GM12874 (cell line): ENCODE measurements around the gene PRDX3.

Experiments
- TF ChIP-seq, protein P1 (sequence below): IDR thresholded peaks from 2 replicates; pipeline ENCODE4 v1.5.1; 2011; ENCODE audit warnings: low read depth, mild to moderate bottlenecking, control low read depth, low read length, moderate library complexity; ENCODE audit not compliant: insufficient read depth

The PRDX3 gene

DNA sequence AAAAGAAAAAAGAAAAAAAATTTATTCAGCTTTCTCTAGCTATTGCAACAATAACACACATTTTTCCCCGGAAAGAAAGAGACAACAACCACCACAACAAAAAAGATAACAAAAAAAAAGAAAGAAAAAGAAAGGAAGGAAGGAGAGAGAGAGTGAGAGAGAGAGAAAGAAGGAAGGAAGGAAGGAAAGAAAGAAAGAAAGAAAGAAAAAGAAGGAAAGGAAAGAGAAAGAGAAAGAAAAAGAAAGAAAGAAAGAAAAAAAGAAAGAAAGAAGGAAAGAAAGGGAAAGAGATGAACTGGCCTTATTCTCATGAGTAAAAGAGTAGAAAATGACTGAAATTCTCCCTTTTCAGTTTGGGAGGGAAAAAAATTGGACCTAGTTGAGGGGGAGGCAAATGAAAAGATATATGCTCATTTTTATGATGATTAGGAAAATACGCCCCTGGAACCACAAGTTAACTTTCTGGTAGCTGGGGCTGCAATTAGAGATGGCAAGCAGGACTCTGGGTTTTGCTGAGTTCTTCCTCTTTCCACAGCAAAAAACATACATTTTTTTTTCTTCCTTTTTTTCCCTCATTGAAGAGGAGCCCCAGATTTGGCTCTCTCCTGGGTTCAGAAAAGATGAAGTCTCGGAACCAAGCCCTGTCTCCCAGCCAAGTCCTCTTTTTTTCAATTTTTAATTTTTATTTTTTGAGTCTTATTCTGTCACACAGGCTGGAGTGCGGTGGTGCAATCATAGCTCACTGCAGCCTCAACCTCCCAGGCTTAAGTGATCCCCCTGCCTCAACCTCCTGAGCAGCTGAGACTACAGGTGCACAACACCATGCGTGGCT, 12.6 kb upstream of the PRDX3 start:
- TF ChIP-seq, protein P1, sequence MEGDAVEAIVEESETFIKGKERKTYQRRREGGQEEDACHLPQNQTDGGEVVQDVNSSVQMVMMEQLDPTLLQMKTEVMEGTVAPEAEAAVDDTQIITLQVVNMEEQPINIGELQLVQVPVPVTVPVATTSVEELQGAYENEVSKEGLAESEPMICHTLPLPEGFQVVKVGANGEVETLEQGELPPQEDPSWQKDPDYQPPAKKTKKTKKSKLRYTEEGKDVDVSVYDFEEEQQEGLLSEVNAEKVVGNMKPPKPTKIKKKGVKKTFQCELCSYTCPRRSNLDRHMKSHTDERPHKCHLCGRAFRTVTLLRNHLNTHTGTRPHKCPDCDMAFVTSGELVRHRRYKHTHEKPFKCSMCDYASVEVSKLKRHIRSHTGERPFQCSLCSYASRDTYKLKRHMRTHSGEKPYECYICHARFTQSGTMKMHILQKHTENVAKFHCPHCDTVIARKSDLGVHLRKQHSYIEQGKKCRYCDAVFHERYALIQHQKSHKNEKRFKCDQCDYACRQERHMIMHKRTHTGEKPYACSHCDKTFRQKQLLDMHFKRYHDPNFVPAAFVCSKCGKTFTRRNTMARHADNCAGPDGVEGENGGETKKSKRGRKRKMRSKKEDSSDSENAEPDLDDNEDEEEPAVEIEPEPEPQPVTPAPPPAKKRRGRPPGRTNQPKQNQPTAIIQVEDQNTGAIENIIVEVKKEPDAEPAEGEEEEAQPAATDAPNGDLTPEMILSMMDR: no peak

DNA sequence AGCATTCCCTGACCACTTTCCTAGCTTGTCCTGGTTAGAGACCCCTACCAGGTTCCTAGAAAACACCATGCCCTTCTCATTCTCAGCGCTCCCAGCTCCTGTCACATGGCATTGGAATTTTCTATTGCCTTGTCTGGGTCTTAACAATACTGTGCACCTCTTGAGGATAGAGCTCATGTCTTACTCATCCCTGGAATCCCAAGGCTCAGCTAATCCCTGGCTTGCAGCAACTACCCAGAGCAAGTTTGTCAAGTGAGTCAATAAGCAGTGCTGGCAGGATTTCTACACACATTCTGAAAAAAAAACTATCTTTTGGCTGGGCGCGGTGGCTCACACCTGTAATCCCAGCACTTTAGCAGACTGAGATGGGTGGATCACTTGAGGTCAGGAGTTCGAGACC, 11.7 kb upstream of the PRDX3 start:
- TF ChIP-seq, protein P1: no peak

DNA sequence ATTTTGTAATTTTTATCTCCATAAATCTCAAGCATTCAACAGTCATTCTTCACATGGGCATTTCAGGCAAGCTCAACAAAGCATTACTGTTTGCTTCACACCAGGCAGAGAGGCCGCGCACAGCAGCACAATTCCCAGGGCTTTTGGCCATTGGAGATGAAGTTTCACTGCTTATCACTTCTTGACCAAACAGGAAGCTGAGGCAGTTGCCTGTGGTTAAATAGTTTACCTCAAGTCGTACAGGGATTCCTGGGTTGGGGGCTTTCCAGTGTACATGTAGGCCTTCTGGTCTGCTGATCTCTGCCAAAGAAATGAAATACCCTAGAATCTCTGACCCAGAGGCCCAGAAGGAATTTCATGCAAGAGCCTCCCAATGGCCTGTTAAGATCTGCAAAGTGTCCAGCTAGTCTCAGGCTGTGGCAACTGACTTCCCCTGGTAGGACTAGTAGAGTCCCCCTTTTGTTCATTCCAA, 11.2 kb upstream of the PRDX3 start:
- TF ChIP-seq, protein P1: no peak

DNA sequence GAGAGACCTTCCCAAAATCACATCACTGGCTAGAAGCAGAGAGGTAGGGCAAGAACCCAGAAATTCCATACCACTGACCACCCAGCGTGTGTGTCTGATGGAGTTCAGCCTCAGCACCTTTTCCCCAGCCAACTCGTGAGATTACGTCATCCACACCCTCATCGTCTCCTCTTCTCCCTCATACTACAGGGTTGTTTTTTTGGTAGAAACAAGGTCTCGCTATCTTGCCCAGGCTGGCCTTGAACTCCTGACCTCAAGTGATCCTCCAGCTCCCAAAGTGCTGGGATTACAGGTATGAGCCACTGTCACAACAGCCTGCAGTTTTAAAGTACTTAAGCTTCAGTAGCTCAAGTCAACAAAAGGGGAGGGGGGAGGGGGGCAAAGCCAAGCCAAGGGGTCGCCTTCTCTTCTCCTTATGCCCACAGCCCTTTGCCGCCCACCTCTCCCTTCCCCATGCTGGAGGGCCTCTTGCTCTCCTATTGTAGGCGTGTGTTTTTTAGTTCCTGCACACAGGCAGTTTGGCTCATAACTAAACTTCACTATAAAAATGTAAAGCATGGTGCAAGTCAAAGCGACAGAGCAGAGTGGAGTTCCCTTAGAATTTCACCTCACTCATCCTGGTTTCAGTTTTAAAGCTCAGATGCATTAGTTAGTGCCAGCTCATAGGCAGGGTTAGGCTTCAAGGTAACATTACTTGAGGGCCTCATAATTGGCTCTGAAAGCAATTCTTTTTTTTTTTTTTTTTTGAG, 5.2 kb upstream of the PRDX3 start:
- TF ChIP-seq, protein P1: no peak

DNA sequence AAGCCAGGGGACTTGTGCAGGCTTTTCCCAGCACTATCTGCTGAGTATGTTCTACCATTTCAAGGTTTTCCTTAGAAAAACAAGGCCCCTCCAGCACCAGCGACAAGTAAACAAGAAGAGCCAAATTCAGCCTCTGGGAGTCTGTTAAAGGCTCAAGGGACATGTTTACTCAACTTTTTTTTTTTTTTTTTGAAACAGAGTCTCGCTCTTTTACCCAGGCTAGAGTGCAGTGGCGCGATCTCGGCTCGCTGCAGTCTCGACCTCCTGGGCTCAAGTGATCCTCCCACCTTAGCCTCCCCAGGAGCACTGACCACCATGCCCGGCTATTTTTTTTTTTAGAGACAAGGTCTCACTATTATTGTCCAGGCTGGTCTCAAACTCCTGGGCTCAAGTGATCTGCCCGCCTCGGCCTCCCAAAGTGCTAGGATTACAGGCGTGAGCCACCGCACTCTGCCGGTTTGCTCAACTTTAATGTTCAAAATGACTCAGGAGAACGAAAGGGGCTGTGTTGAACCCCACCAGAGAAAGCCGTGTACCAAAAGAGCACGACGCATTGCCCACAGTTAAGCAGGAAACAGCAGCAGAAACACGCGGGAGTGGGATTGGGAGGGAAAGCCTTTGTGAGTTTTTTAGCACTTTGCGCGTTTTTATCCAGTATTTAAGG, 772 bp downstream of the PRDX3 start:
- TF ChIP-seq, protein P1: no peak

DNA sequence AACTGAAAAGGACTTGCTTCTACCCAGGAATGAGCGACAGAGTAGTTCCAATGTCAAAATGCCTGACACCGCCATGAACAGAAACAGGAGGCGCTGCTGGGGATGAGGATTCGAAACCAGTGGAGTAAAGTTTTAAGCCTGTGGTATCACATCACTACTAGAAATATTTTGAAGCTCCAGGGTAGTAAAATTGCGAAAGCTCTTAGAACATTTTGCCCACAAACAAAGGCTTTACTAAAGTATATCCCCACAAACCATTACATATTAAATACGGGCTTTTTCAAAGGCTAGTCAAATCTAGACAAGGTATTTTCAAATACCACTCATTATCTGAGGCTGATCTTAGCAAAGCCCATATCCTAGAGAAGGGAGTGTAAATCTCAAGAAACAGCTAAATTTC, 2.4 kb downstream of the PRDX3 start:
- TF ChIP-seq, protein P1: no peak

DNA sequence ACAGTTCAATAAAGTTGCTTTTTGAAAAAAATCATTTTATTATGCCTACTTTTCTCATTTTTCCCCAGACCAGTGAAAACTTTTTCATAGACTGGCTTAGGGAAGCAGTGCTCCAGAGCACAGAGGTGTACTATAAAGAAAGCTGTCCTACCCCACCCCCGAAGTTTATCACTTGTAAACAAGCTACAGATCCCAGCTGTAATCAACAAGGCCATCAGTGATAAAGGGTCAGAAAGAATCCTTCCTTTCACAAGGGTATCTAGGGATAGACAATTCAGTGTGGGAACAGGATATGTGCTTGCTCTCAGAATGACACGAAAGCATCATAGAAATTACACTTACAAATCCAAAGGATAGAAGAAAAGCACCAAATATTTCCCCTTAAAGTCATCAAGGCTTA, 4.5 kb downstream of the PRDX3 start:
- TF ChIP-seq, protein P1: no peak
